Middle frontal gyrus (tissue), 1 donor: ENCODE results near the gene RBM19.
"Not testable (repeated sequence)": the region's sequence is repeated elsewhere in the genome, so short reads cannot be mapped to it uniquely, and the experiment has no call there.

ENCODE experiments used
- DNase-seq: peaks from one replicate; pipeline ENCODE4 v3.0.0-alpha.2; 2015; ENCODE audit warnings: low spot score; ENCODE audit errors: extremely low spot score

The RBM19 gene

GRCh38 chr12:113809462-113810220 lies 156.5 kb downstream of the RBM19 start:
- not testable (repeated sequence) for DNase-seq

DNA sequence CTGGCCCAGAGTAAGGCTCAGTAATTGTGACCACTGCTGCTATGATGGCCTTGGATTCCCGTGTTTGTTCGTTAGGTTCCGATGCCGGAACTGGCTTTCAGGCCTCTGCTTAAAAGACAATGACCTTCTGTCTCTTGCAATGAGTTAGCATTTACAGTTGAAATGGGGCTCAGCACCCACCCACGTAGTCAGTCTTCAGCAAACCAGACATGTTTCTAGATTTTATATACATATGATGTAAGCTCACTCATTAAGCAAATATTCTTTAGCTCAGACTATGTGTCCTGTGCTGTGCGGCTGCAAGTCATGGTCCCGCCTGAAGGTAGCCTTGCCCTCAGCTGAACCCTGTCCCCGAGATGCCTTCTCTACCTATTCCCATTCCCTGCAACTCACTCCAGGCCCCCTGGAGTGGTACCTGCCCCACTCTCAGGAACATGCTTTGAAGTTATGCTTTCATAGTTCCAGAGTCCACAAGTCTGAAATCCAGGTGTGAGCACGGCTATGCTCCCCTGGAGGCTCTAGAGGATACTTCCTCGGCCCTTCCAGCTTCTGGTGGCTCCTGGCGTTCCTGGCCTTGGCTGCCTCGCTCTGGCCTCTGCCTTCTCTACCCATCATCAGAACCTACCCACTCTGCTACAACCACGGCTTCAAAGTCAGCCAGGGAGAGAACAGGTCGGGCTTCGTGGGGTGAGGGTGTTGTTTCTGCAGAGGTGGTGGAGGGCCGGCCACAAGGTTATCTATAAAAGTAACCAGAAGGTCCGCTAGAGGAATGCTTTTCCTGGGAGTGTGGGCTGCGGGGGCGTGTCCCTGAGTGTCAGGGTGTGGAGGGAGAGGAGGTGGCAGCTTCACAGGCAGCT lies 157.8 kb downstream of the RBM19 start:
- no peak for DNase-seq

- no peak for DNase-seq
These were observed 160.5 kb downstream of the RBM19 start for GRCh38 chr12:113805673-113806072.

DNA sequence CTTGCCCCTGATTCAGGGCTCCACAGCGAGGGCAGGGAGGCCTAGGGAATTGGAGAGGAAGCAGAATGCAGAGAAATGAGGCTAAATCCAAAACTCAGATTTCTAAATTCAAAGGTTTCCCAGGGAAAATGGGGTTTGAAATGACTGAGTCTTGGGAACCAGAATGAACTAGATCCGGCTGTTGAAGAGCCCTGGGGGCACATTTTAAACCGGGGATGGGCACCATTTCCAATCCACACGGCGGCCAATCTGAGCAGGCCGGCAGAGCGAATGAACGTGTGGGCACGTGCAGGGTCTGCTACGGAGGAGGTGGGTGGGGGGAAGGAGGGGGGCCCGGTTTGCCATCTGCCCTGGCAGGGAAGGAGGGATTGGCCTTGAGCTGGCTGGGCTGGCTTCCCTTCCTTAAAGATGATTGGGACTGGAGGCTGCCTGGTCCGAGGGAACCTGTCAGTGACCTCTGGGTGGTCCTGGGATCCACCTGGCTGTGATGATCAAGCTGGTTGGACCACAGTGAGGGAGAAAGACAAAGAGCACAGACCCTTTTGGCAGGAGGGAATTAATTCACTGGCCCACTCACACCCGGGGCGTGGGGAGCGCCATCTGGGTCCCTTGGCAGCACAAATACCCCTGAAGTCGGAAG lies 161.0 kb downstream of the RBM19 start:
- DNase-seq = no peak

DNA sequence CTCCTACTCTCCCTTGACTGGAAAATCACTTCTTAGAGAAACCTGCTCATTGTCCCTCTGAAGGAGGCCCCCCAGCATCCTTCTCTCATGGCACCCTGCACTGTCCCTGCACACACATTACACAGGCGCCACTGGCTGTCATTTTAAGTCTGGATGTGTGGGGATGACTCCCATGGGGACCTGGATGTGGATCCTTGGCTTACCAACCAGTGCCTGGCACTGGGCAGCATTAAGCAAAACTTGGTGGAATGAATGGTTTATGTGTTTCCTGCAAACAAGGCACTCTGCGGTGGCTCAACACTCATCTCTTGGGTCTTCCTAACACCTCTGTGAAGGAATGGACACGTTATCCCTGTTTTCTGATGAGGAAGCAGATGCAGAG lies 162.4 kb downstream of the RBM19 start:
- no peak for DNase-seq

DNA sequence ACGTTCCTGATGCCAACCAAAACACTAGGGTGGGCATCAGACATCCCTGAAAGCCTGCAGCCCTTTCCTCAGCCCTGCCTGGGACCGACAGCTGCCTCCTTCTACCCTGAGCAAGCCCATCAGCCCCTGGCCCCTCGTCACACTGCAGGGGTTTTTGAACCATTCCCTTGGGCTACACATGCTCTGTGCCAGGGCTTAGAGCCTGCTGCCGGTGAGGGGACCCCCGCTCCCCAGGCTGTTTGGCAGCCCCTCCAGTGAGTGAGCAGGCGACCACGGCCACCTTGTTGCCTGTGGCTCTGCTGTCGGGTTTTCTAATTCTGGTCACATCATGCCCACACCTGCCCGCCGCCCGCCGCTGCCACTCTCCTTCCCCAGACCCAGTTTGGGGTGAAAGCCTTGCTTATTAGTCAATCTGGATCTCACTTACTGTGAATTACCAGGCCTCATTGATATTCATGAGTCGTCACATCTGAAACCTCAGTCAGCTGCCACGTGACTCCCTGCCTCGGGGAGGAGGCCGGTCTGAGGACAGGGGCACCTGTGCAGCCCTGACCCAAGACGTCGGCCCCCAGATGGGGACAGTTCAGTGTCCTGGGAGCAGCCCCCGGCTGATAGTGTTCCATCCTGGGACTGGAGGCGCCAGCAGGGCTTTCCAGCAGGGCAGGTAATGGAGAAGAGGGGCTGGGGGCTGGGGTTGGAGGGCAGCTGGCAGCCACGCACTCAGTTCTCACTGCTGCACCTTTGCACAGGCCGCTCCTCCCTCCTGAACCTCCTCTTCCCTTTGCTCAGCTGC lies 163.0 kb downstream of the RBM19 start:
- no peak for DNase-seq

DNA sequence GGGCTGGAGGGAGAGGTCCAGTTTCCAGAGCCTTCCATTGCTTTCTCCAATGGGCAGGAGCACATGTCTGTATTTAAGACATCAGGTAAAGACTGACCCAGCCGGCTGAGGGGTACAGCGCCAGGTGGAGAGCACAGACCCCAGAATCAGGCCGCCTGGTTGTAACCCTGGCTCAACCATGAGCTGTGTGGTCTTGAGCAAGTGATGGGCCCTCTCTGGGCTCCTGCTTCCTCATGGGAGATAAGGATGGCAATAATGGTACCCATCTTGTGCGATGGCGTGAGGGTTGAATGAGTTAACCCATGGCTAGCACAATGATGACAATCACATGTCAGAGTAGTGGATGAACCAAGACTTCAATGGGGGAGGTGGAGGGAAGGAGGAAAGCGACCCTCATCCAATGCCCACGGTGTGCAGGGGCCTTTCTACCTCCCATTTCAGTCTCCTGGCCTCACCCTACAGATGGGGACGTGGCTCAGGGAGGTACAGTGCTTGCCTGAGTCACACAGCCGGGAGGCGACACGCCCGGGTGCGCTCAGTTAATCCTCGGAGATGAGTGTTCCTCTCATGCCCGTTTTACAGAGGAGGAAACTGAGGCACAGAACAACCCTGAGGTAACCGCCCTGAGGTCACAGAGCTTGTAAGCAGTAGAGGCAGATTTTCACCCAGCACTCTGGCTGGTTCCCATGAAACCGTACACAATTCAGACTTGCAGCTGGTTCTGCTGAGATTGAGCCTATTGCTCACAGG lies 163.9 kb downstream of the RBM19 start:
- DNase-seq = no peak

DNA sequence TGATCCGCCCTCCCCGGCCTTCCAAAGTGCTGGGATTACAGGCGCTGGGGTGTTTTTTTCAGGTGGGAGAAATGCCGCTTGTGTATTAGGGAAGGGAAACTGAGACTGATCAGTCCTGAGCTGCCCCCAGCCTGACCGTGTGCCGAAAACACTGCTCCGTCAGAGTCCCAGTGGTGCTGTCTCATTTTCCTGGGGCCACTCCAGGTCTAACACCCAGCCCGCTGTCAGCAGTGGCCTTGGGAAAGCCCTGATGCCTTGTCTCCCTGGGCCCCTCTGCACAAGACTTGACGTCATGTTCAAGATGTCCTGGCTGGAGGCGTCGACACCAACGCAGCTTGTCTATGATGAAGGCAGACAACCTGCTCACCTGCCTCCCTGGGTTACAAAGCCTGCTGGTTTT lies 165.9 kb downstream of the RBM19 start:
- no peak for DNase-seq

GRCh38 chr12:113798552-113798951 lies 167.6 kb downstream of the RBM19 start:
- no peak for DNase-seq

GRCh38 chr12:113797535-113797868 lies 168.6 kb downstream of the RBM19 start:
- no peak for DNase-seq

DNA sequence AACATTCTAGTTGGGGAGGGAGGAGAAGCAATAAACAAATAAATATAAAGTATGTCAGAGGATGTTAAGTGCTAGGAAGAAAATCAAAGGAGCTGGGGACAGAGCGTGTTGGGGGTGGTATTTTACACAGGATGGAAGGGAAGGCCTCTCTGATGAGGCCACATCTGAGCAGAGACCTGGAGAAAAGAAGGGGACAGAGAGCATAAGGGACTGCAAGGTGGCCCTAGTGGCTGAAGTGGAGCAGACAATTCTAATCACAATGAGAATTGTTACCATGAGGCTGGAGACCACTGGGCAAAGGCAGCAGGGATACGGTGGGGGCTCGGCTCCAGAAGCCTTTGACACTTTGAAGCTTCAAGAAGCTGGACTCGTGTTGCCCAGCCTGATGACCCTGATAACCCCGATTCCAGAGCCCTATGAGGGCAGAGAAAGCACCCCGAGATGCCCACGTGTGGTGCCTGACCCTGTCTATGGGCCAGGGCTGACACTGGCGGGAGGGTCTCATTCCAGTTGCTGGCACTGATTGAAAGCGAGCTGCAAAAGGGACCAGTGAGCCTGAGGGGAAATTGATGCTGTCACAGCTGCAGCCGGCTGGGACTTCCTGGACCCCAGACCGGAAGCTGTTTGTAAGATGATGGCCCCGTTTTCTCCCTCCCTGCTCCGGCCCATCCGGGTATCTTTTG lies 169.1 kb downstream of the RBM19 start:
- DNase-seq = no peak

DNA sequence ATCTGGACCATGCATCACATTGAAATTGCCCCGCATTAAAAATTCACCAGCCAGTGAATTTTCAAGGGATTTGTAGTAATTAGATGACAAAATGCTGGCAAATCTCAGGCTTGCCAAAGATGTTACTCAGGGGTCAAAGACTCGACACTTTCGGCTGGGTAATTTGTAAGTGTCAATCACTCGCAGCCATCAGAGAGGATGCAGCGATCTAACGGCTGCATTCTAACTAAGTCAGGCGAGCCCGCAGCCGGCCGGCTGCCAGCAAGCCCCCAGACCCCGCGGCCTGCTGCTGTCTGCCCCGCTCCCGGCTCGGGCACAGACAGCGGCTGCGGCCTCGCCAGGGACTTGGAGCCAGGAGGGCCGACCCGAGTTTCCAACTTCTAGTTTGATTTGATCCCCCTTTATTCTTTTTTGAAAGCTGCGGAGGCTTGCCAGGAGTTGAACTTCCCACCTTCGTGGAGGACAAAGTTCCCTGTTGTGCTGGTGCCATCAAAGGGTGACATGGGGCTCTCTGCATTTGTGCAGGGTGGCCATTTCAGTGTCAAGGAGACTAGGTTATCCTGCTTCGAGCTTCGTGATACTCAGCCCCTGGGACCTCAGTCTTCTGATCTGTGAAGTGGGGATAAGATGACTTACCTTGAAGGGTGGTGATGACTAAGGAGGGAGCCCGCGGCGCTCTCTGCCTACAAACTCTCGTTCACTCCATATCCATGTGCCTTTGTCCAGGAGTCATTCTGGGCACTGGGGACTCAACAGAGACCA lies 169.9 kb downstream of the RBM19 start:
- no peak for DNase-seq

GRCh38 chr12:113795445-113795844 lies 170.7 kb downstream of the RBM19 start:
- DNase-seq = no peak

- DNase-seq = no peak
These were observed 171.4 kb downstream of the RBM19 start for GRCh38 chr12:113794774-113795173.

GRCh38 chr12:113793250-113793649 lies 172.9 kb downstream of the RBM19 start:
- DNase-seq = no peak

DNA sequence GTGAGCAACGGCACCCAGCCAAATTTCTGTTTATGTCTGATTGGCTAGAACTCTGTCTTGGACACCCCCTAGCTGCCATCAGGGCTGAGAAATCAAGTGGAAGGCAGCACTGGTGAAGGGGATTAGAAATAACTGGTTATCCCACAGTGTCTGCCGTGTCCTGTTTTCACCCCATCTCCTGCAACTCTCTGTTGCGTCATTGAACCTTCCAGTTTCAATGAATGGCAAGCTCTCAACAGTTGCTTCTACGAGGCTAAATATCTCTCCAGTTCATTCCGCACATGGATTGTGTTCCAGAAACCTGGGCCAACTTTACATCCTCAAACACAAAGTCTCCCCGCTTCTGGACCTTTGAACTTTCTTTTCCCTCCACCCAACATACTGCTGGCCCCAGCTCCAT lies 173.7 kb downstream of the RBM19 start:
- no peak for DNase-seq

GRCh38 chr12:113788020-113788856 lies 177.9 kb downstream of the RBM19 start:
- DNase-seq = no peak

- DNase-seq = no peak
These were observed 180.0 kb downstream of the RBM19 start for GRCh38 chr12:113786107-113786506.

- DNase-seq = no peak
These were observed 182.3 kb downstream of the RBM19 start for GRCh38 chr12:113783811-113784210.
